ENCODE measurements around the gene LKAAEAR1. TPM values are rescaled to one million over a fixed set of nuclear protein-coding genes. Genes with fewer than 3 reads are reported as not detected.

LKAAEAR1 gene
- total and polyA plus RNA-seq, 2 of the 13 experiments (the other 11 are each of a cell fraction or from before 2014, with no cell fraction given), result not detected

DNA sequence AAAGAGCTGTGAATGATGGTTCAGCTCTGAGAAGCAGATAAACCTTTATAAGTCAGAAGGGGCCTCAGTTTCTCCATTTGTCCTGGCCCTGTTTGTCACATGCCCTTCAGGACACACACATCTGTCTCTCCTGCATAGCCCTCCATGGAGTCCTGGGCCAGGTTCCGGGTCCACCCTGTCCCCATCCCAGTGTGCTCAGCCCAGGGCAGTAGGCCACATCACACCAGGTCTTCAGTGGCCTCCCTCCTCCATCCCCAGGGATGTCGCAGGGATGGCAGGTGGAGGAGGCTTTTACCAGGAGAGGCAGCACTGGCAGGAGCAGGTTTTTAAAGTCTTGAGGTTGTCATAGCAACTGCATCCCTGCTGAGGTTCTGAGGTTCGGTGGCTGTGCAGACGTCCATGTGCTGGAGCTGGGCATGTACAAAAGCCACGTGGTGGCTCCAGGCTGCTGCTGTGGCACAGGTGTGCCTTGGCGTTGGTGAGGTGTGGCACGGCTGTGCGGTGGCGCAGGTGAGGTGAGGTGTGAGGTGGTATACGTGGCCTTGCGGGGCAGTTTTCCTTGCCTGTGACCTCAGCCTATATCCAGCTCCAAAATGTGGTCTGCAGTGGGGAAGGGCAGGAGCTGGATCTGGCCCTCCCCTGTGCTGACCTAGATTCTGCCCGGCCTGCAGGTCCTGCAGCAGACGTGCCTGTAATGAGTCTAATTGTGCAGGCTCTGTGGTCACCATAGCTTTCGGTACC, 31.1 kb upstream of the LKAAEAR1 start:
- H4K20me1 ChIP-seq (ENCODE audit: insufficient read depth, low read length), result peaks cover 3% of the 10 kb centered on the region; the same call in 1 of the 2 replicates
- H3K9me3 ChIP-seq (ENCODE audit: low read length), result no peaks in the 10 kb centered on the region
- ATAC-seq, result no peak
- H3K4me1 ChIP-seq (ENCODE audit: insufficient read depth, low read length), result peaks cover 28% of the 10 kb centered on the region
- no peak for FAIRE-seq
- no peak overlapping the region for H3K4me3 ChIP-seq (replicated peaks in 1 of 3; ENCODE audit: insufficient read depth in 1 of 3, low read depth in 2 of 3, low read length in 3 of 3)
- WGBS (ENCODE audit: low lambda C conversion rate), result 37% methylated on average over 14 of the region's 14 CpGs
- in situ Hi-C loops (cut with HindIII; ENCODE audit: extremely low pct_ligation_motif_present, low pct_unique_long_range_greater_than_20kb), result loop anchor here (5.0 kb wide), 1 partner anchor 33 kb away; the partner anchor contains the start of genes LKAAEAR1 and OPRL1
- intact Hi-C loops (cut with micrococcal nuclease; ENCODE audit: unreplicated experiment), result no loop called here
- ChIA-PET CTCF (ENCODE audit: low intra/inter-chr PET ratio, low total read pairs) (no interaction called here), POLR2A (no interaction called here)
- DNase-seq (ENCODE audit: low spot score), result no peak
- peaks cover 25 to 50% of the 10 kb centered on the region in 2 experiments for H3K27me3 ChIP-seq (ENCODE audit: control insufficient read depth in 1 of 2, insufficient read depth in 2 of 2, low read length in 2 of 2)
- H3K4me2 ChIP-seq (ENCODE audit: low read depth, low read length), result no peak overlapping the region
- H3K36me3 ChIP-seq (replicated peaks in 1 of 2; ENCODE audit: control insufficient read depth in 1 of 2, insufficient read depth in 2 of 2, low read length in 2 of 2), result no peaks in the 10 kb centered on the region
- TF ChIP-seq RFX1 (IDR thresholded peaks at IDR 0.05) (peak; percentile 40; the same call in 1 of the 2 replicates), MNT (IDR thresholded peaks at IDR 0.05) (peak; percentile 99), HNRNPL (IDR thresholded peaks at IDR 0.05; ENCODE audit: low read depth, low read length) (0 out of 2 replicates have a peak, but pooled peaks have one; percentile 30), ZNF251 (CRISPR knock-in tag; IDR thresholded peaks at IDR 0.05) (no peak)
- no peaks in the 10 kb centered on the region for H3K79me2 ChIP-seq (ENCODE audit: insufficient read depth, low read length)
- BruUV-seq (replicated peaks), result no TSS peak
- H3K9ac ChIP-seq (ENCODE audit: insufficient read depth, low read depth, low read length), result no peak overlapping the region
- H3K27ac ChIP-seq (ENCODE audit: extremely low read length, insufficient read depth, low read length), result no peak overlapping the region
- H2AFZ ChIP-seq (ENCODE audit: low read length), result no peak overlapping the region

DNA sequence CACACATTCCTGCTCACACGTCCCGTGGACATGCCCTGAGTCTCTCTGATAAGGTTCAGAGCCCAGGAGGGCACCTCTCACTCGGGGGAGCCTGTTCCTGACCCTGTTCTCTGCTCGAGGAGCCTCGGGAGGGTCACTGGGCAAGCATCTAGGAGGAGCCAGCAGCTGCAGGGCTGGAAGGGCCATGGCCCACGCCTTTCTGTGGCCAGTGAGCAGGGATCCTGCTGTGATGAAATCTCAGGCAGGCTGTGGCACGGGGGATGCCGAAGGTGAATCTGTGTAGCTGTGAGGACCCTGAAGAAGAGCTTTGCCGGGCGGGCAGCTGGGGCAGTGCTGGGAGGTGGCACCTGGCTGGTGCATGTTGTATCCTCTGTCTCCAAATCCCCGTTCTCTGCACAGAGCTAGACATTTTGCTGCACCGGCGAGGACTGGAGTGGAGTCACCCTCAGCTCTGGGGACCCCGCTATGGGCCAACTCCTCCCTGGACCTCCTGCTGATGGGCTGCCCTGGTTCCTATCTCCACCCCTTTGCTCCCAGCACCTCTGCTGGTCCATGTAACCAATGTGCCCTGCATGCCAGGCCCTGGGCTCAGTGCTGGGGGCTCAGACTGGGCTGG, 30.3 kb upstream of the LKAAEAR1 start:
- H3K27ac ChIP-seq (ENCODE audit: extremely low read length, insufficient read depth, low read length), result no peak overlapping the region
- H2AFZ ChIP-seq (ENCODE audit: low read length), result no peak overlapping the region
- intact Hi-C loops (cut with micrococcal nuclease; ENCODE audit: unreplicated experiment) (no loop called here), in situ Hi-C loops (cut with HindIII; ENCODE audit: extremely low pct_ligation_motif_present, low pct_unique_long_range_greater_than_20kb) (no loop called here)
- H3K9me3 ChIP-seq (ENCODE audit: low read length), result no peaks in the 10 kb centered on the region
- H4K20me1 ChIP-seq (ENCODE audit: insufficient read depth, low read length), result peaks cover 5% of the 10 kb centered on the region; the same call in 1 of the 2 replicates
- H3K4me1 ChIP-seq (ENCODE audit: insufficient read depth, low read length), result peaks cover 23% of the 10 kb centered on the region
- DNase-seq (ENCODE audit: low spot score) (no peak), ATAC-seq (no peak), FAIRE-seq (no peak)
- BruUV-seq (replicated peaks), result no TSS peak
- no peak overlapping the region for H3K9ac ChIP-seq (ENCODE audit: insufficient read depth, low read depth, low read length)
- WGBS (ENCODE audit: low lambda C conversion rate), result 18% methylated on average over 12 of the region's 14 CpGs
- H3K36me3 ChIP-seq (replicated peaks in 1 of 2; ENCODE audit: control insufficient read depth in 1 of 2, insufficient read depth in 2 of 2, low read length in 2 of 2), result no peaks in the 10 kb centered on the region
- peaks cover 29 to 59% of the 10 kb centered on the region in 2 experiments for H3K27me3 ChIP-seq (ENCODE audit: control insufficient read depth in 1 of 2, insufficient read depth in 2 of 2, low read length in 2 of 2)
- no peak overlapping the region for H3K4me3 ChIP-seq (replicated peaks in 1 of 3; ENCODE audit: insufficient read depth in 1 of 3, low read depth in 2 of 3, low read length in 3 of 3)
- POLR2A ChIA-PET, result no interaction called here
- H3K79me2 ChIP-seq (ENCODE audit: insufficient read depth, low read length), result no peaks in the 10 kb centered on the region
- CTCF ChIA-PET (ENCODE audit: low intra/inter-chr PET ratio, low total read pairs), result no interaction called here
- no peak overlapping the region for H3K4me2 ChIP-seq (ENCODE audit: low read depth, low read length)
- TF ChIP-seq ZNF281 (CRISPR knock-in tag; IDR thresholded peaks at IDR 0.05; ENCODE audit: borderline replicate concordance) (no peak), HDAC2 (CRISPR knock-in tag; IDR thresholded peaks at IDR 0.05) (no peak), SP4 (CRISPR knock-in tag; IDR thresholded peaks at IDR 0.05) (no peak), ZNF12 (CRISPR knock-in tag; IDR thresholded peaks at IDR 0.05) (no peak), ZNF510 (CRISPR knock-in tag; IDR thresholded peaks at IDR 0.05; ENCODE audit: low read depth) (no peak), ZFP37 (CRISPR knock-in tag; IDR thresholded peaks at IDR 0.05; ENCODE audit: borderline replicate concordance) (no peak), RFX1 (IDR thresholded peaks at IDR 0.05) (no peak)
- TF ChIP-seq, protein P1, sequence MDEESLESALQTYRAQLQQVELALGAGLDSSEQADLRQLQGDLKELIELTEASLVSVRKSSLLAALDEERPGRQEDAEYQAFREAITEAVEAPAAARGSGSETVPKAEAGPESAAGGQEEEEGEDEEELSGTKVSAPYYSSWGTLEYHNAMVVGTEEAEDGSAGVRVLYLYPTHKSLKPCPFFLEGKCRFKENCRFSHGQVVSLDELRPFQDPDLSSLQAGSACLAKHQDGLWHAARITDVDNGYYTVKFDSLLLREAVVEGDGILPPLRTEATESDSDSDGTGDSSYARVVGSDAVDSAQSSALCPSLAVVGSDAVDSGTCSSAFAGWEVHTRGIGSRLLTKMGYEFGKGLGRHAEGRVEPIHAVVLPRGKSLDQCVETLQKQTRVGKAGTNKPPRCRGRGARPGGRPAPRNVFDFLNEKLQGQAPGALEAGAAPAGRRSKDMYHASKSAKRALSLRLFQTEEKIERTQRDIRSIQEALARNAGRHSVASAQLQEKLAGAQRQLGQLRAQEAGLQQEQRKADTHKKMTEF (CRISPR knock-in tag; IDR thresholded peaks at IDR 0.05), result no peak

Measured in HepG2 (cell line).